ENCODE measurements around the gene CD1E.
A peak's percentile ranks its signal among the peaks of the same experiment; 100 is the strongest.
"Not testable (repeated sequence)": the region's sequence is repeated elsewhere in the genome, so short reads cannot be mapped to it uniquely, and the experiment has no call there.

CD1E gene

DNA sequence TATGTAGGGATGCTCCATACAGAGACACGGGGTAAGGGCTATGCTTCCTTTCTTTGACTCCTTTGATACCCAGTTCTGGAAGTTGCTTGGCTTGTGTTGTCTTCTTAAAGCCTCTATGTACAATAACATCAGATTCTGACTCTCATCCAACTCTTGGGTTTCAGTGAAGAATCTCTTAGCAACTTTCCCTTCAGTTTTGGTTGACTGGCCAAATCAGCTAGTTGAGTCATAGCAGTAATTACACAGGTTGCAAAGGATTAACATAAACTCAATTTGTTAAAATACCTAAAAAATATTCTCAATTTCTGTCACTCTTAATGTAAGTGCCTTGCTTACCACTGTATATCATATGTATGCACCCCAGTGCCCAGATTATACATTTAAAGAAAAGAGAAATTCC is 9.2 kb downstream of the CD1E start:
- no peak for DNase-seq

DNA sequence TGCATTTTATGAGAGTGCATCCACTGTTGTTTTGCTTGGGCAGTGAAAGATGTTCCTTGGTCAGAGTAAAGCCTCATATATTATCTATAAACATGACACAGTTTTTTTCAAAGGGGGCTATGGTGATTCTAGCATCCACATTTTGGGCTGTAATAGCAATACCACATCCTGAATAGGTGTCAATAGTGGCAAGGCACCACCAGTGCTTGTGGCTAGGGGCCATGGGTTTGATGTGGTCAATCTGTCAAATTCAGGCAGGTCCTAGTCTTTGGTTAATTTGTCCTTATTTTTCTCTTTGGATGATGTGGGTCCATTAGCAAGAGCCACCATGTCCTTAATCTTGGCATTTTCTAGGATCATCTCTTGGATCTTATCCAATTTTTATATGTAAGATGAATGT is 13.1 kb downstream of the CD1E start:
- no peak for DNase-seq

DNA sequence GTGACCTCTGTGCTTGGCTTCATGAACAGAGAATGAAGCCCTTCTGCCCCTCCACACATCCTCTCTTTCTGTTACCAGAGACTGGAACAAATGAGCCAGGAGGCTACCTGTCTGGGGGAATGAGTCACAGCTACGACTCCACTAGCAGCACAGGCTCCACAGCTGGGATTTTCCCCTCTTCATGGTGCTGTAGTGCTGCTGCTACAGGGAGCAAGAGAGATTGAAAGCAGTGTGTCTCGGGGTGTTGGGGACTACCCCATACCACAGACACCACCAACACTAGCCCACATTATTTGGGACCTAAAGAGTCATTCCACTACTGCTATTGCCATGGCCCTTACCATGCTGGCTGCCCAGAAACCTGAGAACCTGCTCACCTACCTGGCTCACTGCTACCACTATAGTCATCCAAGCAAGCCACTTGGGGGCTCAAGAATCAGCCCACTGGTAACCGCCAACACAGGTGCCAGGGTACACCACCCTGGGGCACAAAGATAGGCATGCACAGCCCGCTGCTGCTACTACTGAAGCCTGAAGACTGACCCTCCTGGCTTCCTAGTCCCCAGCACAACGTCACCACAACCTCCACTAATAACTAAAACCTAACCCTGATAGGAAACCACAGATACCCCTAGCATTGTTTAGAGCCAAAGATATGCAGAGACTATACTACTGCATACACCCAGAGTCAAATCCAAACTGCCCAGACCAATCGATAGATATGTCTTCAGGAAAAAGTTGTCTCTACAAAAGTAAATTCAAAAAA is 17.7 kb downstream of the CD1E start:
- DNase-seq, result peak; percentile 39

DNA sequence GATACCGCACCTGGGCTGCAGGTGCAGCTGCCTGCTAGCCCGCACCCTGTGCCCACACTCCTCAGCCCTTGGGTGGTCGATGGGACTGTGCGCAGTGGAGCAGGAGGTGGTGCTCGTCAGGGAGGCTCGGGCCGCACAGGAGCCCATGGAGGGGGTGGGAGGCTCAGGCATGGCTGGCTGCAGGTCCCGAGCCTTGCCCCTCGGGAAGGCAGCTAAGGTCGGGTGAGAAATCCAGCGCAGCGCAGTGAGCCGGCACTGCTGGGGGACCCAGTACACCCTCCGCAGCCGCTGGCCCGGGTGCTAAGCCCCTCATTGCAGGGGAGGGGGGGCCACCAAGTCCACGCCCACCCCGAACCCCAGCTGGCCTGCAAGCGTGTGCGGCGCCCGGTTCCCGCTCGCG is 20.4 kb downstream of the CD1E start:
- not testable (repeated sequence) for DNase-seq

DNA sequence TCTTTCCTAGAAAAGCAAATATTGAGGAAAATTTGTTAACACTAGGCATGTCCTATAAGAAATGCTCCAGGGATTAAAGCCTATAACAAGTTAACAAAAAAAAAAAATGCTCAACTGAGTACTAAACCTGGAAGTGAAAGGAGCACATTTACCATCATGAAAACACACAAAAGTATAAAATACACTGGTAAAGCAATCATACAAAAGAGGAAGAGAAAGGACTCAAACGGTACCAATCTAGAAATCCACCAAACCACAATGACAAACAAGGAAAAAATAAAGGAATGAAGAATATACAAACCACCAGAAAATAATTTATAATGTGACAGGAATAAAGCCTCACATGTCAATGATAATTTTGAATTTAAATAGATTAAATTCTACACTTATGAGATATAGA is 21.2 kb downstream of the CD1E start:
- DNase-seq, result no peak

DNA sequence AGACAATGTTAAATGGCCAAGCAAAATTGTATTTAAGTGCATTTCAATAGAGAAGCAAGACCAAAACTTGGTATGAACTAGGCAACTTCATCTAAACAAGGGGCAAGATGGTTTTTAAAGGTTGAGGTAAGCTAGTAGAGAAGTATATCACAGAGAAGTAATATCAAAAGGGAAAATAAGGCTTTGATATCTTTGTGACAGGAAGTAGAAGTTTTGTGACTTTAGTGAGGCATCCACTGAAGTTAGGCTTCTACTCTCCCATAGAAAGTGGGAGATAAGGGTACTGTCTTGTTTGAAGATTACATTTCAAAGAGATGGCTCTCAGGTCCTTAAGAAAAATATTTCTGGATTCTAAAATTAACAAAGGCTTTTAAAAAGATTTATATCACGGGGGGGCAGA is 36.6 kb downstream of the CD1E start:
- DNase-seq, result no peak

DNA sequence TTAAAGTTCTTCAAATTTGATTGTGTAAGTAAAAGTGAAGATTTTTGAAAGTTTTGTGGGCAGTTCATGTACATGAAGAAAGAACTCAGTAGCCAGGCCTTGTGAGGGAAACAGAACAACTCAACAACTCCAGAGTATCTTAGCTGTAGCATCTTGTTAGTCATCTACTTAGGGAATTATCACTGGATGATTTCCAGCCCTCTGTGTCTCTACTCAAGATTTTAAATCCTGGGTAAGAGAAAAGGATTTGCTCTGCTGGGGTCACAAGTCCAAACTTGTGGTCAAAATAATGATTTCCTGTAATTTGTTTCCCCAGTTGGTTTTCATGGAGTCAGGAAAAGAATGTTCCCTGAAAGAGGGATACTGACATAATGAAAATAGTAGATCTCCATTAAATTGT is 37.4 kb downstream of the CD1E start:
- no peak for DNase-seq

DNA sequence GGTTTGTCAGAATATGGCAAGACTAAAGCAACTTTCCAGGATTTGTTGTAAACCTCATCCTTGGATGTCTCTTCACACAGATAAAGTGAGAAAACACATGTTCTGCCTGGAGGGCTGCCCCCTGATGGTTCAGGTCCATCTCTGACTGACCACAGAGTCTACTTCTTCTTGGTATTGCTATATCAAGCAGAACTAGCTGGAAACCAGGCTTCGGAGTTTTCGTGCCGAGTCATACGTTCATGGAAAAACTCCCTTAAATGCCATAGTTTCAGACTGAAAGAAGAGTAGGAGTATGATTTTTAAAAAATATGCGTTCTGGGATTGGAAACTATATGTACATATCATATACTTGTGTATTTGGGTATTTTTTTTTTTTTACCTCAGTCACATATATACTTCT is 39.8 kb downstream of the CD1E start:
- DNase-seq, result no peak

DNA sequence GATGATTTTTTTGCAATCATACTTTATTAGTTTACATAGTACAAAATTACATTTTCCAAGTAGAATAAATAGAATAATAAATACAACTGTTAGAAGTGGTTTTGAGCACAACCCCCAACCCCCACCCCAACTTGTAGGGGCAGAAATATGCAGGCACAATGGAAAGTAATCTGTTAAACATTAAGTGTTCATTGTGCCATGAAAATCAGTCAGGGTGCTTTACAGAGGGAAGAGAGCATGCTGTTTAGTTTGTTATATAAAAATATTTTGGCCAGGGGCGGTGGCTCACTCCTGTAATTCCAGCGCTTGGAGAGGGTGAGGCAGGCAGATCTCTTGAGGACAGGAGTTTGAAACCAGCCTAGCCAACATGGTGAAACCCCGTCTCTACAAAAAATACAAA is 43.0 kb downstream of the CD1E start:
- no peak for DNase-seq

DNA sequence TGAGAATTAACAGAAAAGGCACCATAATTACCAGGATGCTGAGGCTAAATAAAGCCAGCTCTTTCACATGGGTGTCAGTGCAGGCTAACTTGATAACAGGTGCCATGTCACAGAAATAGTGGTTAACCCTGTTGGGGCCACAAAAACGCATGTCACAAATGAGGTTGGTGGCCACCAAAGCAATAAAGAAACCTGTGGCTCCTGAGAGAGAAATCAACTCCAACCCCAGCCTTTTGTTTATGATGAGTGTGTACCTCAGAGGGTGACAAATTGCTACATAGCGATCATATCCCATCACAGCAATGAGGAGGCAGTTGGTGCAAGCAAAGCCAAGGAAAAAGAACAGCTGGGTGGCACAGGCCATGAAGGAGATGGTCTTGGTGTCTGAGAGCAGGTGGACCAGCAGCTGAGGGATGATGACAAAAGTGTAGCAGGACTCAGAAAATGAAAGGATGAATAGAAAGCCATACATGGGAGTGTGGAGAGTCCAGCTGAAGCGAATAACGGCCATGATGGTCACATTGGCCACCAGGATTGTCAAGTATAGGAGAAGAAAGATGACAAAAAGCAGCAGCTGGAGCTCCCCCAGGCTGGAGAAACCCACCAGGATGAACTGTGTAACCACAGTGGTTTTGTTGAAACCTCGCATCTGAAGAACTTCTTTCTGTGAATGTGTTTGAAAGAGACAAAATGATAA is 45.3 kb downstream of the CD1E start, which contains the start of gene OR10T2:
OR10T2 (minus strand) TSS at position 649 of the 697 bp plus-strand sequence; CDS start at position 649, 0 bp downstream.
- no peak for DNase-seq

DNA sequence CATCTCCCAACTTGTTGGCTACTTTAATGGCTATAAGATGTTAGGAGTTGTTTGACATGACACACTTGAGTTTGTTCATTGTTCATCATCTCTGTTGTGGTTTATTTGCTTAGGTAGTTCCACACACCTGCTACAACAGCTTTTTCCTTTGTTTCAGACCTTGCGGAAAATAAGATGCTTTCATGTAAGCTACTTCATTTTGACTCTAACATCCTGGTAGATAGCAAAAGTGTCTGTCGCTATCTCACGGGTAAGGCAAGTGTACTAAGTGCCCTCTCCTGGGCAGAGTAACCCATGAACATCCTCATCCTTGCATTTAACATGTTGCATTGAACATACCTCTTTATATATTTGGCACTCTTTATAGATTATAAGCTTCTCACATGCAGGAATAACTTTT is 47.2 kb downstream of the CD1E start:
- peak; percentile 62 for DNase-seq

DNA sequence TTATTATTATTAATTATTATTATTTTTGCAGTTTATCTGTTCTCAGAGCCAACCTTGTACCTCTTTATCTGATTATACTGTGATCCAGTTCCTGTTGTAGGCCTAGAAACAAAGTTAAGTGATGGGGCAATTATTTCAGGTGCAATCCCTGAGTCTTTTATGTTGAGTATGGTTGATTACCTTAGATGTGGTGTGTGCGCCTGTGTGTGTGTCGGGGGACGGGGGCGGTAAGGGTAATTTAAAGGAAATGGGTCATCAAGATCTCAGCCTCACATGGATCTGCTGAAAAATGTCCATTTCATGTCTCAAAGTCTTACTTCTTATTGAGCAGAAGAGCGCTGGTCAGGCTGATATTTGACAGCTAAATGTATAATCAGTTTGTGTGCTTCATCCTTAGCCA is 53.4 kb downstream of the CD1E start:
- DNase-seq, result no peak

All from DMS53 (cell line).